NCI-H1436 treated with DMSO at 0.1 percent for 48 hours (cell line): ENCODE data around the gene DUSP12.

Source experiments
- DNase-seq: peaks from one replicate; lab custom pipeline; 2025; lab: John Stamatoyannopoulos, UW

Gene DUSP12

DNA sequence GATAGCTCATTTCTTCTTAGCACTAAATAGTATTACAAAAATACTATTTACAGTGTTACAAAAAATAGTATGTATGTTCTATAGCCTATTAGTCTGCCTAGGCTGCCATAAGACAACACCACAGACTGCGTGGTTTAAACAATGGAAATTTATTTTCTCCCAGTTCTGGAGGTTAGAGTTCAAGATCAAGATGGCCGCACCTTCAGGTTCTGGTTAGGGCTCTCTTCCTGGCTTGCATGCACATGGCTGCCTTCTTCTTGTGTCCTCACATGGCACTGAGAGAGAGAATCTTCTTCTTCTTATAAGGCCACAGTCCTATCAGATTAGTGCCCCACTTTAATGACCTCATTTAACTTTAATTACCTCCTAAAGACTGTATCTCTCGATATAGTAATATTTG is 20.7 kb downstream of the DUSP12 start:
- DNase-seq, result no peak

GRCh38 chr1:161771161-161771560 is 21.6 kb downstream of the DUSP12 start:
- DNase-seq, result no peak

GRCh38 chr1:161771973-161772372 is 22.4 kb downstream of the DUSP12 start:
- no peak for DNase-seq

GRCh38 chr1:161772397-161772796 is 22.8 kb downstream of the DUSP12 start:
- DNase-seq, result no peak

GRCh38 chr1:161773791-161774190 is 24.2 kb downstream of the DUSP12 start:
- no peak for DNase-seq

GRCh38 chr1:161777261-161777660 is 27.7 kb downstream of the DUSP12 start:
- DNase-seq, result no peak

- DNase-seq, result no peak
These were observed 28.9 kb downstream of the DUSP12 start for GRCh38 chr1:161778522-161778921.

DNA sequence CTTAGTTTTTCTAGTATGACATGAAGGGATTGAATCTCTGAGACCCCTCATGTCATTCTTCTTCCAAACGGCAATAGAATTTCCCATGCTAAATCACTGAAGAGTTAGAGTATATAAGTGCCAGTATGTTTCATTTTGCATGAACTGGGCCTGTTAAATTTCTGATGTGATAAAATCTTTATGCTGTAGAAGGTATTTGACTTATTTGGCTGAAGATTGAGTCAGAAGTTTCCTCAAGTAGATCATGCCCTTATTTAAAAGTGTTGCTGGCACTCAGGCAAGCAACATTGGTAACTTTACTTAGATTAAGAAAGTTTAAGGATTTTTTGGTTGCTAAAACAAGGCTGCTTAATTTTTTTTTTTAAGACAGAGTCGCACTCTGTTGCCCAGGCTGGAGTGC is 29.8 kb downstream of the DUSP12 start:
- no peak for DNase-seq

DNA sequence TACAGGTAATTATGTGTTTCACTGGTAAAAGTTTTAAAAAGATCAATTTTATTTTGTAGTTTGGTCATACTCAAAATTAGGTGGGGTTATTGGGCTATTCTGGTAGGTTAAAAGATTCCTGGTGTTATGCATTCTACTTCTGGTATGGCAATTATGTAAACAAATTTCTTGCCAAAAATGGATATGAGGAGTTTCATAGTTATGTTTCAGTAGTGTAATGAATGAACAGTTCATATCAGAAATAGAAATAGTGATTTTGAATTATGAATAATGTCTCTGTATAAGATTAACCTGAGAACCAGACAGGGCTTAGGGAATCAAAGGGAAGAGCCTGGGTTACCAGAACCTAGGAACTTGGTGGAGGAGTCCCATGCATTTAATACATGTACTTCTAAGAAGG is 32.4 kb downstream of the DUSP12 start:
- DNase-seq, result no peak

DNA sequence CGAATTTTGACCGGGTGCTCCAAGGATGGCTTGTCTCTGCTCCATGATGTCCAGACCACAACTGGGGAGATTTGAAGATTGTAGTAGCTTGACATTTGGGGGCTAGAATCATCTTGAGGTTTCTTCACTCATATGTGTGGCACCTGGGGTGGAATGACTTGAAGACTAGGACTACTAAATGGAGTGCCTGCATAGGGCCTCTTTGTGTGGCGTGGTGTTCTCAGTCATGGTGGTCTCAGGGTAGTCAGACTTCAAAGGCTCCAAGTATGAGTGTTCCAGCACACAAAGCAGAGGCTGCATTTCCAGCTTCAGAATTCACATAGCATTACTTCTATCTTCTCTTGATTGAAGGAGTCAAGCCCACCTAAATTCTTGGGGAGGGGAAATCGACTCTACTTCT is 33.3 kb downstream of the DUSP12 start:
- DNase-seq, result no peak

GRCh38 chr1:161784968-161785367 is 35.4 kb downstream of the DUSP12 start:
- DNase-seq, result no peak

- DNase-seq, result no peak
These were observed 37.8 kb downstream of the DUSP12 start for GRCh38 chr1:161787355-161787754.

DNA sequence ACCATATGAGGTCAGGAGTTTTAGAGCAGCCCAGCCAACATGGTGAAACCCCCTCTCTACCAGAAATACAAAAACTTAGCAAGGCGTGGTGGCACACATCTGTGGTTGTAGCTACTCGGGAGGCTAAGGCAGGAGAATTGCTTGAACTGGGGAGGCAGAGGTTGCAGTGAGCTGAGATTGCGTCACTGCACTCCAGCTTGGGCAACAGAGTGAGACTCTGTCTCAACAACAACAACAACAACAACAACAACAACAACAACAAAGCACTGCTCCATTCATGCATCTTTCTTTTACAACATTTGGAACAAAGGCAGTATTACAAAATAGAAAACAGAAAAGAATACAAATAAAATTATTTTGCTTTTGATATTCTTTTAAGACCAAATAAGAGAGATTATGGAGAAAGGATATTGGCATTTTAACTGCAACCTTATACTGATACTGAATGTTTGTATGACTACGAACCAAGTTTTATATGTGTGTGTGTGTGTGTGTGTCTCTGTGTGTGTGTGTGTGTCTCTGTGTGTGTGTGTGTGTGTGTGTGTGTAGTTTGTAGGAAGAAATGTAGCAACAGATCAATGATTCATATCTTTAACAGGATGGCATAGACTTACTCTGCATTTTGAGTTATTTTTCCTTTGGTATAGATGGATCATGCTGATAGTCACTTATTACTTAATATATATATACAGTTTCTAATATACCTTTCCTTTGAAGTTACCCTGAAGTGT is 41.2 kb downstream of the DUSP12 start:
- no peak for DNase-seq

GRCh38 chr1:161791904-161792655 is 42.5 kb downstream of the DUSP12 start:
- no peak for DNase-seq

- DNase-seq, result no peak
These were observed 43.2 kb downstream of the DUSP12 start for GRCh38 chr1:161792740-161793139.

GRCh38 chr1:161799792-161800191 is 50.2 kb downstream of the DUSP12 start:
- no peak for DNase-seq

- no peak for DNase-seq
These were observed 52.4 kb downstream of the DUSP12 start for GRCh38 chr1:161801955-161802354.

DNA sequence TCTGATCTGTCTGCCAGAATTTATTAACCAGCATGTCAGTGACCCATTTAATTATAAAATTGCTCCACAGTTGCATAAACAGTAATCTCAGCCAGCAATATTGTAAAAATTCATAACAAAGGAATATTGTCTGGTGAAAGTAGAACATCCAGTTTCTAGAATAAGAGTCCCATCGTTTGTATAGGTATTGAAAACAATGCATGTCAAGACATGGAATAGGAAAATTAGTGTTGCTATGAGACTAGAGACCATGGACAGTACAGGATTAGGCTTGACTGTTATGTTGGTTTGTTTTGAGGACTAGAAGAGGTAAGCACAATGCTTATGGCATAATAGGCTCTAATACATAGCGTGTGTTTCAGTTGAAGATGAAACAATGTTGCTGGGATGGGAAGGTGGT is 53.6 kb downstream of the DUSP12 start:
- no peak for DNase-seq

DNA sequence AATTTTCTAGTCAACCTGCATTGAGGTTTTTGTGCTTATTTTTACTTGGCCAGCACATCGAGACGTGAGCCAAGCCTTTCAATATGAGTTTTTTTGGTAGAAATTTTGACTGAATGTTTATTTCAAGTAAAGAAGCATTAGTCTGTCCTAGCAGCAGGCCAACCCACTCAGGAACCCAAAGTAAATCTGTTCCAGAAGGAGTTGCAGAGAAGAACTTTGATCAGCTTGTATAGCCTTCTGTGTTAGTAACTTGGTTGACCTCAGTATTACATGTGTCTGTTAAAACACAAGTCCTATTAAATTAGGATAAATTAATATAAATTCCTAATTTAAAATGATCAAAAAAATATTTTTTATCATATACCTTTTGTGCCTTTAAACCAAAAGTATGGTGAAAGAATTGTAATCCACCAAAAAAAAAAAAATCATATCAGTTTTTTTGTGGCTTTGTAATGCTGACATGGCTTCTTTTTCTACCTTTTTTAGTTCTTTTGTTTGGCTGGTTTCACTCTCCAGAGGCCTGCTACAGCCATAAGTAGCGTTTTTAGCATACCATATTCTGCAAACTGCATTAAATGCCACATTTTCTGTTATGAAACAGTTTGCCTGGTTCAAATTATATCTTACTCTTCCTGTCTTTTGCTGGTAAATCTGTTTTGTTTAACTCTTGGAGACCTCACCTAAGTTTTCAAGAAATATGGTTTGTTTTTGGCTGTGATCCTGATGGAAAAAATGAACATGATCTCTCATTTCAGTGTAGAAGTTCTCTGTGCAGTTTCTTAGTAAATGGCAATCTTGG is 56.0 kb downstream of the DUSP12 start:
- no peak for DNase-seq
